Left hindlimb (tissue), 1 donor: ENCODE data around the gene DNAJB14.
"Not testable (repeated sequence)": the region's sequence is repeated elsewhere in the genome, so short reads cannot be mapped to it uniquely, and the experiment has no call there.

Experiments used
- DNase-seq: peaks from one replicate; pipeline ENCODE4 v3.0.0-alpha.2; 2018

Gene DNAJB14

GRCh38 chr4:99946356-99947189 lies at the start of gene DNAJB14:
DNAJB14 (minus strand) TSS chr4:99946618; CDS start chr4:99946571, 47 bp downstream.
- DNase-seq: peak; percentile 85

- DNase-seq: no peak
Measured at GRCh38 chr4:99991741-99992140, 45.3 kb upstream of the DNAJB14 start.

DNA sequence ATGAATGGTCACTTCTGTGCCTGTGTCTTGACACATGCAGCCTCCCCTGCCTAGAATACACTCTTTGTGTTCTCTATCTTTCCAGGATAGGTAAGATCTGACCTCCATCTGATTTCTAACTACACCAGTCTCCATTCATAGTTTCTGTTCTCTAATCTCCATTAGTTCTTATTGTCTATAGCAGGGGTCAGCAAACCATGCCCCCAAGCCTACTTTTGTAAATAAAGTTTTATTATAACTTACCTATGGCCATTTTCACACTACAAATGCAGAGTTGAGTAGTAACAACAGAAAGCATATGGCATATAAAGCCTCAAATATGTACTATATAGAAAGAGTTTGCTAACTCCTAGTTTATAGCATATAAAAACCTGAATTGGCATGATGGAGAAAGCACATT lies 41.3 kb upstream of the DNAJB14 start:
- no peak for DNase-seq

DNA sequence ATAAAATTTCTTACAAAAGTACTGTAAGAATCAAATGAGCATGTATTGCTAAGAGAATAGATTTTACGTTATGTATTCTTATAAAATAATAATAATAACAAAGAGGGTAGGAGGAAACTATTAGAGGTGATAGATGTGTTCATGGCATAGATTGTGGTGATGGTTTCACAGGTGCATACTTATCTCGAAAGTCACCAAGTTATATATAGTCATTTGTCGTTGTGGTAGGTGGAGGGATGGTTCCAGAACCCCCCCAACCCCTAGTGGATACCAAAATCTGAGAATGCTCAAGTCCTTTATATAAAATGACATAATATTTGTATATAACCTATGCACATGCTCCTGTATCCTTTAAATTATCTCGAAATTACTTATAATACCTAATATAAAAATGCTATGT lies 40.4 kb upstream of the DNAJB14 start:
- DNase-seq: no peak

- no peak for DNase-seq
Measured at GRCh38 chr4:99983289-99983943, 37.0 kb upstream of the DNAJB14 start.

- DNase-seq: no peak
Measured at GRCh38 chr4:99979872-99980271, 33.5 kb upstream of the DNAJB14 start.

- DNase-seq: no peak
Measured at GRCh38 chr4:99971453-99972111, 25.2 kb upstream of the DNAJB14 start.

DNA sequence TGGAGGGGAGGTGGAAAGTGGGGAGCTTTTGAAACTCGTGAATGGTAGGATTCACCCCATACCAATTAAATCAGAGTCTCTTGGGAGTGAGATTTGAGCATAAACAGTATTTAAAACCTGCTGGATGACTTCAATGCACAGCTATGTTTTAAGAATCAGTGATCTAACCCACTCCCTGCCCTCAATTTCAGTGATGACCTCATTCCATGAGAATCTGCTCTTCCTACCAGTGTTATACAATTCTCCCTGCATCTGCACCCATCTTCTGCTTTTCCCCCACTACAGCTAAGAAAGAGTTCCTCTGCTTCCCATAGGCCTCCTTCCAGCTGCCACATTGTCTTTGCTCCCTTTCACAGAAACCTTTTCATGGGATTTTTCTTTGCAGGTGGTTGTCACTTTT lies 21.9 kb upstream of the DNAJB14 start:
- DNase-seq: no peak

- DNase-seq: no peak
Measured at GRCh38 chr4:99966692-99967091, 20.3 kb upstream of the DNAJB14 start.

DNA sequence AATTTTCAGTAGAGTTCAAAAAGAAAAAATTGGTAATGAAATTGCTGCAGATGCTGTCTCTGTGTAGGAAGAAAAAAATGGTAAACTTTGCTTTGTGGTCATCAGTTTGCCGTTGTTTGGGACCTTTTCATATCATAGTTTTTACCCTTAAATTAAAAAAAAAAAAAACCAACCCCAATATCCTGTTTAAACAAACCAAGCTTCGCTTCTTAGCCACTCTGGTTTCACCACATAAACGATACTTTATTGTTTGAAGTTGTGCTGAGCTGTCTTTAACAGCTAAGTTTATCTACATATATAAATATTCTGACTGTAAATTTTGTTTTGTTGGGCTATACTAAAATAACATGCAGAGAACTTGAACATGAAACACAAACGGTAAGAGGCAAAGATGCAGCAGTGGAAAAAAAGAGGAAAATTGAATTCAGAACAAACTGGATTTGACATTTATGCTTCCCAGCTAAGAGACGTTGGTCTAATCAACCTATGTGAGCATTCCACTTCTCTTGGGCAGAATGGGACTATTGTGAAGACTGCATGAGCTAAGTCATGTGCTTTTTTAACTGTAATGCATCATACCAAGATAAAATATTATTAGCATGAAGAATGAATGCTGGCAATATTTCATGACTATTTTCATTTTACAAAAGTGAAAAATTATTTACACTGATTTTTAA lies 19.4 kb upstream of the DNAJB14 start:
- DNase-seq: no peak

DNA sequence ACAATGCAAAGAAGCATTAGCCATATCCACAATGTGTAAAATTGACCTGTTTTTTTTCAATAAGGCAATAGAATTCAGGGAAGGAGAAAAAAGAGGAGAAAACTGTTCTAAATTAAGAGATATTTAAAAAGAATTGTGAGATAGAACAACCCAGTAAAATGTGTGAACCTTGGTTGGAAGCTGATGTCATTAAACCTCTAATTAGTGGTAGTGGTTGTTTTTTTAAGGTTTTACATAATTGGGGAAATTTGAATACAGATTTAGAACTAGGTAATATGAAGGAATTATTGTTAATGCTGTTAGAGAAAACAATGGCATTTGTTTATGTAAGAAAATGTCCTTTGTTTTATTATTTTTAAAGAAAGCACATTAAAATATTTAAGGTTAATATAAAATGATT lies 18.8 kb upstream of the DNAJB14 start:
- no peak for DNase-seq

DNA sequence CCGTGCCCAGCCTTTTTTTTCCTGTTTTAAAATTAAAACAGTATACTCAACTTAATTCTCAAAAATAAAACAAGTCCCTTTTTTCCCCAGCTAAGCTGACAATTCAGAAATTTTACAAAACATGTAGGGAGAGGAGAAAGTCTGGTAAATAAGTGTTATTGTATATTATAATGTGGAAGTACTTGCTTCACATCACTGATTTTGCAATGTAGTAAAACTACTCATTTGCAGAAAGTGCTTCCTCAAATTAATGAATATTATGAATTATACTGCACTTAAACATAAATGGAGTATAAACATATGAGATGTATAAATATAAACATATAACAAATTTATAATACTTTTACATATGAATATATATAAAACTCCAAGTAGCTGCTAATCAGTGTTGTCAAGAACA lies 15.3 kb upstream of the DNAJB14 start:
- no peak for DNase-seq

DNA sequence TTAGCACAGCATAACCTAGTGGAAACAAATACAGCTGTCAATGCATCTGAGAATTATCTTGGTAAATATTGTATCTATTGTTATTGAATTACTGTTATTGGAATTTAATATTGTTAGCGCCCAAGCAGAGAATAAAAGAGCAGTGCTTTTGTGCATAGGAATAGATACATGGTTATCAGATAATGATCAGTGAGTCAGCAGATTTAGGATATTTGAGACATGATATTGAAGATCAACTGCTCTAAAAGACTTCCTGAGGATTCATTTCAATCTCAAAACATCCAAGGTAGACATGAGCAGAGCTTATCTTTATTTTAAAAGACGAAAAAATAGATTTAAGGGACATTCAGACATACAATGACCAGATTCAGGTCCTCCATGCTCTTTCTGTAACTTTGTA lies 14.2 kb upstream of the DNAJB14 start:
- no peak for DNase-seq

- not testable (repeated sequence) for DNase-seq
Measured at GRCh38 chr4:99958207-99958606, 11.8 kb upstream of the DNAJB14 start.

DNA sequence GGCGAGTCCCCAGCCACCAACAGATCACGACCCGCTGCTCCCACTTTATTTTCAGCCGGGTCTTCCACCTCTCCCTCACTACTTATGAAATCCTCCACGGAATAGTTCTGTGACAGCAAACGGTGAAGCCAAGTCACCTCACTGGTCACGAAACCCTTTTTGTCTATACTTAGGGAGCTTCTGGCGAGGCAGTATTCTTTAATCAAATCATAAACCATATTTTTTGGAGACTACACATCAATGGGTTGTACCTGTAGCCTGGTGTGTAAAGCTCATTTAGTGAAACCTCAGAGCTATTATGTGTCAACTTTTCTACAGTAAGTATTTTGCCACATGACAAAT lies 4.5 kb upstream of the DNAJB14 start:
- no peak for DNase-seq

- peak; percentile 99 for DNase-seq
Measured at GRCh38 chr4:99949999-99950912, 3.8 kb upstream of the DNAJB14 start, which contains the start of gene H2AZ1. H2AZ1 (minus strand) TSS chr4:99950275; CDS start chr4:99950170, 105 bp downstream.

- DNase-seq: peak; percentile 91
Measured at GRCh38 chr4:99949034-99949998, 2.9 kb upstream of the DNAJB14 start.

GRCh38 chr4:99947608-99948007 lies 1.2 kb upstream of the DNAJB14 start:
- no peak for DNase-seq

- no peak for DNase-seq
Measured at GRCh38 chr4:99947190-99947578, 766 bp upstream of the DNAJB14 start.

GRCh38 chr4:99945718-99946355 lies 581 bp downstream of the DNAJB14 start:
- no peak for DNase-seq
